Lower lobe of right lung (tissue), 2 donors: ENCODE results near the gene C21orf91. TPM values are rescaled to one million over a fixed set of nuclear protein-coding genes. Genes with fewer than 3 reads are reported as not detected.

Experiments used
- ATAC-seq, 2 donors: fragments of 200-7000 bp; cut with Tn5 transposase; one replicate each; pipeline ENCODE4 v1.9.1; 2020 to 2022; ENCODE audit warnings: mild to moderate bottlenecking in 2 of 2, moderate library complexity in 2 of 2
- DNase-seq: peaks from one replicate; pipeline ENCODE4 v3.0.0-alpha.2; 2020
- H3K27ac ChIP-seq: fragments of 200-600 bp; one replicate; pipeline ENCODE4 v1.8.0; 2022
- H3K27me3 ChIP-seq: fragments of 200-600 bp; one replicate; pipeline ENCODE4 v1.8.0; 2022; ENCODE audit warnings: low read depth
- H3K36me3 ChIP-seq: fragments of 200-600 bp; one replicate; pipeline ENCODE4 v1.8.0; 2022; ENCODE audit warnings: mild to moderate bottlenecking
- H3K4me1 ChIP-seq: fragments of 200-600 bp; one replicate; pipeline ENCODE4 v1.8.0; 2022
- H3K4me3 ChIP-seq: fragments of 200-600 bp; one replicate; pipeline ENCODE4 v1.8.0; 2022; ENCODE audit warnings: mild to moderate bottlenecking
- H3K9me3 ChIP-seq: fragments of 200-600 bp; one replicate; pipeline ENCODE4 v1.8.0; 2022
- intact Hi-C: fragments of 100-400 bp; cut with DNase I; formaldehyde crosslinking; loops from one replicate; pipeline ENCODE4 v1.11.0; 2022
- total RNA-seq: library from RNA; stranded (reverse); fragmentation: NEBNext Ultra II Directional; extraction: Animal tissue kit (Norgen Biotek cat#: 25700); gene quantifications from one replicate; pipeline ENCODE4 v1.2.1, GENCODE V29; 2021
- TF ChIP-seq, protein P1 (sequence below): fragments of 200-600 bp; IDR thresholded peaks from one replicate; pipeline ENCODE4 v1.8.0; 2022; ENCODE audit warnings: antibody characterized with exemption, mild to moderate bottlenecking
- donor health status: DM: no; HTN: yes; CAD: no; lungs with severe emphysema.

C21orf91 gene
- total RNA-seq, 1 donor from 2014 or later = 24.8 TPM

DNA sequence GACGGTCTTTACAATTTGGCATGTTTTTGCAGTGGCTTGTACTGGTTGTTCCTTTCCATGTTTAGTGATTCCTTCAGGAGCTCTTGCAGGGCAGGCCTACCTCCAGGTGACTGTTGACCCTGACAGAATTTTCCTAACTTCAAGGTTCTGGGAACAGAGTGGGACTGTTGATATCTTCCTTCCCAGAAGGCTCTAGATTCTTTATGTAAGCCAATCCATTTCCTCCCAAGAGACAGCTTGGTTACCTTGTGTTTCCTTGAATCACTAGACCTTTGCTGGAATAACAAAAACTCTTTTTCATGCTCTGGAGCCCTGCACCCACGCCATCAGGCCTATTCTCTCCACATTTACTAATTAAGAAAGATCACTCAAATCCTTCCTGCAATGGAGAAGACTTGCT, 67.0 kb downstream of the C21orf91 start:
- ATAC-seq = no peak
- H3K4me1 ChIP-seq = no peaks in the 10 kb centered on the region
- H3K36me3 ChIP-seq = no peaks in the 10 kb centered on the region
- no peak overlapping the region for H3K27ac ChIP-seq
- intact Hi-C loops = no loop called here
- TF ChIP-seq, protein P1, sequence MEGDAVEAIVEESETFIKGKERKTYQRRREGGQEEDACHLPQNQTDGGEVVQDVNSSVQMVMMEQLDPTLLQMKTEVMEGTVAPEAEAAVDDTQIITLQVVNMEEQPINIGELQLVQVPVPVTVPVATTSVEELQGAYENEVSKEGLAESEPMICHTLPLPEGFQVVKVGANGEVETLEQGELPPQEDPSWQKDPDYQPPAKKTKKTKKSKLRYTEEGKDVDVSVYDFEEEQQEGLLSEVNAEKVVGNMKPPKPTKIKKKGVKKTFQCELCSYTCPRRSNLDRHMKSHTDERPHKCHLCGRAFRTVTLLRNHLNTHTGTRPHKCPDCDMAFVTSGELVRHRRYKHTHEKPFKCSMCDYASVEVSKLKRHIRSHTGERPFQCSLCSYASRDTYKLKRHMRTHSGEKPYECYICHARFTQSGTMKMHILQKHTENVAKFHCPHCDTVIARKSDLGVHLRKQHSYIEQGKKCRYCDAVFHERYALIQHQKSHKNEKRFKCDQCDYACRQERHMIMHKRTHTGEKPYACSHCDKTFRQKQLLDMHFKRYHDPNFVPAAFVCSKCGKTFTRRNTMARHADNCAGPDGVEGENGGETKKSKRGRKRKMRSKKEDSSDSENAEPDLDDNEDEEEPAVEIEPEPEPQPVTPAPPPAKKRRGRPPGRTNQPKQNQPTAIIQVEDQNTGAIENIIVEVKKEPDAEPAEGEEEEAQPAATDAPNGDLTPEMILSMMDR = no peak
- no peak overlapping the region for H3K4me3 ChIP-seq
- no peak for DNase-seq
- no peaks in the 10 kb centered on the region for H3K9me3 ChIP-seq
- H3K27me3 ChIP-seq = no peaks in the 10 kb centered on the region

DNA sequence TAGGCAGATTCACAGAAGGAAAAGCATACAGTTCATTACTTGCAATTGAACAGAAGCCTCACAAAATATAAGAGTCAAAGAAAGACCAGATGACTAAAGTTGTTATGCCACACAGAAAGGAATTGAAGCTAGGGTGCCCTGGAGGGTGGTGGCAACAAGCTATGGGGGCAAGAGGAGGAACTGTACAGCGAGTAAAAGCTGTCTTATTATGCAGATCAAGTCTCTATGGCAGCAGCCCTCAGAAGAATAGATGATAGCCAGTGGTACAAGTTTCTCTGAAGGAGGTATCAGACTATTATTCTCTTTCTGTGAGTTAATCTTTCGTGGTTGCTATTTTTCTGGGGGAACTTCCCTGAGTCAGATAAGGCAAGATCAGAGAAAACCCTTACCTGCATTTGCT, 72.2 kb downstream of the C21orf91 start:
- no peaks in the 10 kb centered on the region for H3K36me3 ChIP-seq
- ATAC-seq (no peak), DNase-seq (no peak)
- H3K4me1 ChIP-seq = no peaks in the 10 kb centered on the region
- intact Hi-C loops = no loop called here
- no peaks in the 10 kb centered on the region for H3K27me3 ChIP-seq
- no peak overlapping the region for H3K4me3 ChIP-seq
- TF ChIP-seq, protein P1 = no peak
- H3K27ac ChIP-seq = no peak overlapping the region
- peaks cover 3% of the 10 kb centered on the region for H3K9me3 ChIP-seq

DNA sequence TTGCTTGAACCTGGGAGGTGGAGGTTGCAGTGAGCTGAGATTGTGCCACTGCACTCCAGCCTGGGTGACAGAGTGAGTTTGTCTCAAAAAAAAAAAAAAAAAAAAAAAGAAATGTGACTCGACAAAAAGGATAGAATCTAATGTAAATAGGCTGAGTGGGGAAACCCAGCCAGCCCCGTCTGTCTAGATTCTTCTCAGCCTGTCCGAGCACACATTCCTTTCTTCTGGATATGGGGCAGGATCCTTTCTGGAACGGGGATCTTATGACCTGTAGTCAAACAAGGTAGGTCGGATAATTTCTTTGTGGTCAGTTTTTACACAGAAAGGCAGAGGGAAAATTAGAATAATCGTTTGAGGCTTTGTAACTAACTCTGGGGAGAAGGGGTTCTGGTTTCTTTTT, 74.1 kb downstream of the C21orf91 start:
- Histone ChIP-seq H3K27ac (no peak overlapping the region), H3K4me1 (no peaks in the 10 kb centered on the region), H3K4me3 (no peak overlapping the region), H3K36me3 (no peaks in the 10 kb centered on the region), H3K9me3 (peaks cover 3% of the 10 kb centered on the region), H3K27me3 (no peaks in the 10 kb centered on the region)
- ATAC-seq = no peak
- TF ChIP-seq, protein P1 = no peak
- DNase-seq = no peak
- intact Hi-C loops = no loop called here

DNA sequence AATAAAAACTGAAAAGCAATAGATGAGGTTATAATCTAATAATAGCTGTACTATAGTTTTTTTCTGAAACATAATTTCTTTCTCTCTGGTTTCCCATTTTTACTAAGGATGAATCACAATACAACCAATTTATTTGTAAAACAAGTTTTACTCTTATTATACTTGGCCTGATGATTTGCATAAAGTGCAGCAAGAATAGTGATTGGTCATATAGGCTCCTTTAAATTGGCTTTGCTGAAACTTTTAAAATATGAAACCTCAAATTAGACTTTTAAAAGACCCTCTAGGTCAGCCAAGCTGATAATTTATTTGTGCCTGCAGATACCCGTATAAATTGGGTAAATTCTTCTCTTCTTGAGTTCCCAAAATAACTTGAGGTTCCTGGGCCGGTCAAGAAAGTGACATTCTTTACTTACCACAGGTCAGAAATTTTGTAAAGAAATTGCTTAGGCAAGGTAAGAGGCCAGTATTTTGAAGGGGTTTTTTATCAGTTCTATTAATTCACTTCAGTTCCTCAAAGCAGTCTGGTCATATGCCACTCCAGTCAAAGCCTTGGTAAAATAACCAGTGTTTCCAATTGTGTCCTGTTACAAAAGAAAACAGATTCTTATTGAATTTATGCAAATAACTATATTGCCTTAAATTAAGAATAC, 76.1 kb downstream of the C21orf91 start:
- DNase-seq = no peak
- intact Hi-C loops = no loop called here
- TF ChIP-seq, protein P1 = no peak
- H3K4me1 ChIP-seq = no peaks in the 10 kb centered on the region
- H3K9me3 ChIP-seq = peaks cover 3% of the 10 kb centered on the region
- H3K36me3 ChIP-seq = no peaks in the 10 kb centered on the region
- H3K27ac ChIP-seq = no peak overlapping the region
- ATAC-seq = no peak
- no peaks in the 10 kb centered on the region for H3K27me3 ChIP-seq
- H3K4me3 ChIP-seq = no peak overlapping the region

DNA sequence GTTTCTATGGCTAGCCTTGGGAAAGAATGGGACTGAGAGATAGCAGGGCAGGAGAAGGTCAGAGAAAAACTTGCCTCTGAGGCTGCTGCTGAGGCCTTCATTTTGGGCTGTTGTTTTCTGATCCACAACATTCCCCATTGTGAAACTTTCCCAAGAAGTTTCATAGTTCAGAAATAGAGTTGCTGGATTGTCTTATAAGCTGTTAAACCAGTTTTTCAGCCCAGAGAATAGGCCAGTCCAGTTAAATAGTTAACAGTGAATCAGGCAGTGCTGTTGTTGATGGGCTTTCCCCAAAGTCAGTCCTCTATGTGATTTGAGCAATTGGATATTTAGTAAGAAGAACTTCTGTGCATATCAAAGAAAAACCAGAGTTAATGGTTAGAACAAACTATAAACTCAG, 77.0 kb downstream of the C21orf91 start:
- intact Hi-C loops = no loop called here
- no peak for ATAC-seq

More for the DNA sequence above, 77.0 kb downstream of the C21orf91 start:
- Histone ChIP-seq H3K27ac (no peak overlapping the region), H3K27me3 (no peaks in the 10 kb centered on the region), H3K9me3 (peaks cover 3% of the 10 kb centered on the region), H3K4me1 (no peaks in the 10 kb centered on the region), H3K36me3 (no peaks in the 10 kb centered on the region), H3K4me3 (no peak overlapping the region)
- DNase-seq = no peak
- TF ChIP-seq, protein P1 = no peak

Other genes starting within 250 kb of the C21orf91 start
- gene BTG3, start 206.5 kb downstream of the C21orf91 start, total RNA-seq = 51.8 TPM